HT-29 (cell line): ENCODE results near the gene SAMD14. TPM values are rescaled to one million over a fixed set of nuclear protein-coding genes. Genes with fewer than 3 reads are reported as not detected.

Source experiments
- total RNA-seq: library from RNA; depleted of rRNA; stranded (reverse); fragments of >200 nt; shearing (Covaris generic); gene quantifications from 2 replicates; pipeline ENCODE4 v1.2.3, GENCODE V29; 2014; rRNA removed

Gene SAMD14
- total RNA-seq, 1 experiment from 2014 or later = 3.4 TPM

Other genes starting within 250 kb of the SAMD14 start
- gene DLX4, start 161.0 kb downstream of the SAMD14 start, total RNA-seq = 0.51 and 1.1 TPM in 2 replicates
- not detected in 2 replicates for gene DLX3, start 134.9 kb downstream of the SAMD14 start, total RNA-seq
- gene ITGA3, start 74.0 kb downstream of the SAMD14 start, total RNA-seq = 218 and 237 TPM in 2 replicates
- 31.3 and 31.9 TPM in 2 replicates for gene PDK2, start 34.8 kb downstream of the SAMD14 start, total RNA-seq
- 38.7 and 54.6 TPM in 2 replicates for gene PPP1R9B, start 20.5 kb upstream of the SAMD14 start, total RNA-seq
- gene SGCA, start 35.8 kb upstream of the SAMD14 start, total RNA-seq = not detected in 2 replicates
- gene COL1A1, start 71.5 kb upstream of the SAMD14 start, total RNA-seq = 0.38 and 0.83 TPM in 2 replicates
- gene TMEM92, start 144.3 kb upstream of the SAMD14 start, total RNA-seq = 5.9 and 17.8 TPM in 2 replicates
- gene XYLT2, start 216.0 kb upstream of the SAMD14 start, total RNA-seq = 34.6 and 40.0 TPM in 2 replicates
- 71.2 and 120 TPM in 2 replicates for gene MRPL27, start 243.0 kb upstream of the SAMD14 start, total RNA-seq
- gene EME1, start 243.1 kb upstream of the SAMD14 start, total RNA-seq = 7.5 and 11.8 TPM in 2 replicates